ENCODE data around the gene GALT.

Gene GALT

GRCh38 chr9:34606905-34607304 is 39.6 kb upstream of the GALT start:
- H3K27ac ChIP-seq (ENCODE audit: low read length): no peak overlapping the region
- H3K4me3 ChIP-seq (ENCODE audit: low read length): no peak overlapping the region
- H3F3A ChIP-seq (ENCODE audit: insufficient read depth, low read length): no peaks in the 10 kb centered on the region
- no peak for DNase-seq
- no peaks in the 10 kb centered on the region for H4K20me1 ChIP-seq (ENCODE audit: insufficient read depth, low read length)
- H3K9me2 ChIP-seq (replicated peaks; ENCODE audit: insufficient read depth, low read length): no peaks in the 10 kb centered on the region
- TF ChIP-seq EZH2 (optimal IDR thresholded peaks at IDR 0.05; ENCODE audit: low read depth, low read length) (no peak), EZH2phosphoT487 (IDR thresholded peaks at IDR 0.05; ENCODE audit: low read length) (no peak), CTCF (IDR thresholded peaks at IDR 0.05; ENCODE audit: low read length) (no peak)
- H3K36me3 ChIP-seq (replicated peaks; ENCODE audit: insufficient read depth, low read length): no peaks in the 10 kb centered on the region
- H3K4me1 ChIP-seq (ENCODE audit: low read length): peaks cover 6% of the 10 kb centered on the region; the same call in 1 of the 2 replicates
- no peaks in the 10 kb centered on the region for H3K9me3 ChIP-seq (replicated peaks; ENCODE audit: insufficient read depth, low read length)
- H2AFZ ChIP-seq (ENCODE audit: low read length): no peak overlapping the region
- peaks cover 14% of the 10 kb centered on the region for H3K79me2 ChIP-seq (ENCODE audit: low read length)
- no peak overlapping the region for H3K9ac ChIP-seq (ENCODE audit: low read length)
- H3K4me2 ChIP-seq (ENCODE audit: low read depth, low read length): no peak overlapping the region
- peaks cover 8% of the 10 kb centered on the region for H3K27me3 ChIP-seq (replicated peaks; ENCODE audit: insufficient read depth, low read length)

GRCh38 chr9:34607331-34607730 is 39.1 kb upstream of the GALT start:
- Histone ChIP-seq H3K4me2 (ENCODE audit: low read depth, low read length) (no peak overlapping the region), H4K20me1 (ENCODE audit: insufficient read depth, low read length) (no peaks in the 10 kb centered on the region), H3K79me2 (ENCODE audit: low read length) (peaks cover 14% of the 10 kb centered on the region), H3K4me3 (ENCODE audit: low read length) (no peak overlapping the region), H2AFZ (ENCODE audit: low read length) (no peak overlapping the region), H3K9me2 (replicated peaks; ENCODE audit: insufficient read depth, low read length) (no peaks in the 10 kb centered on the region), H3K36me3 (replicated peaks; ENCODE audit: insufficient read depth, low read length) (no peaks in the 10 kb centered on the region), H3K27ac (ENCODE audit: low read length) (no peak overlapping the region), H3K9ac (ENCODE audit: low read length) (no peak overlapping the region), H3K9me3 (replicated peaks; ENCODE audit: insufficient read depth, low read length) (no peaks in the 10 kb centered on the region), H3K4me1 (ENCODE audit: low read length) (peaks cover 6% of the 10 kb centered on the region; the same call in 1 of the 2 replicates), H3K27me3 (replicated peaks; ENCODE audit: insufficient read depth, low read length) (peaks cover 8% of the 10 kb centered on the region), H3F3A (ENCODE audit: insufficient read depth, low read length) (peaks cover 2% of the 10 kb centered on the region; the same call in 1 of the 2 replicates)
- no peak for DNase-seq
- TF ChIP-seq EZH2 (optimal IDR thresholded peaks at IDR 0.05; ENCODE audit: low read depth, low read length) (no peak), CTCF (IDR thresholded peaks at IDR 0.05; ENCODE audit: low read length) (no peak), EZH2phosphoT487 (IDR thresholded peaks at IDR 0.05; ENCODE audit: low read length) (no peak)

- TF ChIP-seq EZH2phosphoT487 (IDR thresholded peaks at IDR 0.05; ENCODE audit: low read length) (no peak), CTCF (IDR thresholded peaks at IDR 0.05; ENCODE audit: low read length) (no peak), EZH2 (optimal IDR thresholded peaks at IDR 0.05; ENCODE audit: low read depth, low read length) (no peak)
- no peak for DNase-seq
- no peak overlapping the region for H2AFZ ChIP-seq (ENCODE audit: low read length)
- H3F3A ChIP-seq (ENCODE audit: insufficient read depth, low read length): peaks cover 6% of the 10 kb centered on the region; the same call in 1 of the 2 replicates
- H3K4me1 ChIP-seq (ENCODE audit: low read length): peaks cover 6% of the 10 kb centered on the region; the same call in 1 of the 2 replicates
- H3K27me3 ChIP-seq (replicated peaks; ENCODE audit: insufficient read depth, low read length): no peaks in the 10 kb centered on the region; the same call in 1 of the 2 replicates
- no peaks in the 10 kb centered on the region for H4K20me1 ChIP-seq (ENCODE audit: insufficient read depth, low read length)
- H3K4me2 ChIP-seq (ENCODE audit: low read depth, low read length): peak overlapping the region; percentile 97
- peak overlapping the region; percentile 86 for H3K4me3 ChIP-seq (ENCODE audit: low read length)
- H3K9me3 ChIP-seq (replicated peaks; ENCODE audit: insufficient read depth, low read length): no peaks in the 10 kb centered on the region
- no peaks in the 10 kb centered on the region for H3K9me2 ChIP-seq (replicated peaks; ENCODE audit: insufficient read depth, low read length)
- peaks cover 14% of the 10 kb centered on the region for H3K79me2 ChIP-seq (ENCODE audit: low read length)
- no peak overlapping the region for H3K27ac ChIP-seq (ENCODE audit: low read length)
- H3K9ac ChIP-seq (ENCODE audit: low read length): no peak overlapping the region
- no peaks in the 10 kb centered on the region for H3K36me3 ChIP-seq (replicated peaks; ENCODE audit: insufficient read depth, low read length)
Observed at GRCh38 chr9:34610434-34611206, 35.9 kb upstream of the GALT start.
